Activated CD4-positive, alpha-beta T cell treated with anti-CD3 and anti-CD28 coated beads, Interleukin-2, amount 10 ng/mL, durations not matched to agents 7 days and 5 days (primary cell): ENCODE measurements around the gene GATAD2B. TPM values are rescaled to one million over a fixed set of nuclear protein-coding genes. Genes with fewer than 3 reads are reported as not detected.
"Not testable (repeated sequence)": the region's sequence is repeated elsewhere in the genome, so short reads cannot be mapped to it uniquely, and the experiment has no call there.

ENCODE experiments used
- CTCF ChIA-PET: fragments of 350-600 bp; sonication (Branson Sonifier 250); formaldehyde crosslinking; loops from one replicate; lab custom pipeline; 2021; ENCODE audit warnings: antibody characterized with exemption; lab: Charles Lee
- POLR2A ChIA-PET: fragments of 350-600 bp; sonication (Branson Sonifier 250); formaldehyde crosslinking; loops from one replicate; lab custom pipeline; 2021; ENCODE audit warnings: antibody characterized with exemption; lab: Charles Lee
- DNase-seq: peaks from one replicate; pipeline ENCODE4 v3.0.0-alpha.2; 2020
- H3K27ac Mint-ChIP-seq: one replicate; pipeline ENCODE4 v1.8.0; 2021; ENCODE audit warnings: mild to moderate bottlenecking, moderate library complexity, mixed read lengths
- H3K27me3 Mint-ChIP-seq: one replicate; pipeline ENCODE4 v1.8.0; 2021; ENCODE audit warnings: mixed read lengths
- H3K36me3 Mint-ChIP-seq: one replicate; pipeline ENCODE4 v1.8.0; 2021; ENCODE audit warnings: low read depth, mixed read lengths
- H3K4me1 Mint-ChIP-seq: one replicate; pipeline ENCODE4 v1.8.0; 2021; ENCODE audit warnings: mixed read lengths
- H3K4me3 Mint-ChIP-seq: one replicate; pipeline ENCODE4 v1.8.0; 2021; ENCODE audit warnings: mild to moderate bottlenecking, moderate library complexity, mixed read lengths
- H3K9me3 Mint-ChIP-seq: one replicate; pipeline ENCODE4 v1.8.0; 2021; ENCODE audit warnings: mixed read lengths
- total RNA-seq, 2 experiments: library from RNA; stranded (reverse); gene quantifications; one replicate each; pipeline ENCODE4 v1.2.3, GENCODE V29; 2021

Gene GATAD2B
- total RNA-seq, 2 experiments from 2014 or later, result 73.4 to 75.4 TPM

DNA sequence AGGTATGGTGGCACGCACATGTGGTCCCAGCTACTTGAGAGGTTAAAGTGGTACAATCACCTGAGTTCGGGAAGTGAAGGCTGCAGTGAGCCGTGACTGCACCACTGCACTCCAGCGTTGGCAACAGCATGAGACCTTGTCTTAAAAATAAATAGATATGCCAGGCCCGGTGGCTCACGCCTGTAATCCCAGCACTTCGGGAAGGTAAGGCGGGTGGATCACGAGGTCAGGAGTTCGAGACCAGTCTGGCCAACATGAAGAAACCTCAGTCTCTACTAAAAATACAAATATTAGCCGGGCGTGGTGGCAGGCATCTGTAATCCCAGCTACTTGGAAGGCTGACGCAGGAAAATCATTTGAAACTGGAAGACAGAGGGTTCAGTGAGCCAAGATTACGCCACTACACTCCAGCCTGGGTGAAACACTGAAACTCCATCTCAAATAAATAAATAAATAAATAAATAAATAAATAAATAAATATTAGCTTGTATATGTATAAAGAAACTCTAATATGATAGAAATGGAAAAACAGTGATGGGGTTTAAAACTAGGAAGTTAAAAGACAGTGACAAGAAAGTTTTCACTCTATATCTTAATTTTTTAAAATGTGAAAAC is 18.8 kb downstream of the GATAD2B start:
- Mint-ChIP-seq H3K4me1 (peaks cover 27% of the 10 kb centered on the region), H3K9me3 (no peaks in the 10 kb centered on the region), H3K27ac (no peak overlapping the region), H3K4me3 (no peak overlapping the region), H3K27me3 (no peaks in the 10 kb centered on the region), H3K36me3 (peaks cover 27% of the 10 kb centered on the region)
- ChIA-PET CTCF (interaction anchor here (0.5 kb wide), 1 partner anchor 138 kb away, joined by 3 read pairs; no protein-coding TSS in a partner anchor), POLR2A (no interaction called here)
- no peak for DNase-seq

DNA sequence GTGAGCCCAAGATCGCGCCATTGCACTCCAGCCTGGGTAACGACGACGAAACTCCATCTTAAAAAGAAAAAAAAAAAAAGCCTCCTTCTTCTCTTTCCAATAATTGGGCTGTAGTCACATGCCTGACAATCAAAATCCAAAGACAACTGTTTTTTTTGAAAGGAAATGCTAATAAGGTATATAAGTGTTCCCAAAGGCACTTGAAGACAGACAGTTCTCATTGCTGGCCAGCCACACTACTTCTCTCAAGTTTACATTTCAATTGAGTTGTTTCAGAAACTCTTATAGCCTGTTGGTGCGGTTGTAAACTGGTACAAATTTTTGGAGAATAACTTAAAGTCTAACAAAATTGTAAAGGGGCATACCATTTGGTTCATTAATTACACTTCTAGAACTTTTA is 23.3 kb downstream of the GATAD2B start:
- CTCF ChIA-PET, result no interaction called here
- POLR2A ChIA-PET, result no interaction called here
- no peaks in the 10 kb centered on the region for H3K9me3 Mint-ChIP-seq
- no peak for DNase-seq
- peaks cover 12% of the 10 kb centered on the region for H3K4me1 Mint-ChIP-seq
- H3K36me3 Mint-ChIP-seq, result peaks cover 18% of the 10 kb centered on the region
- H3K27me3 Mint-ChIP-seq, result no peaks in the 10 kb centered on the region
- no peak overlapping the region for H3K4me3 Mint-ChIP-seq
- H3K27ac Mint-ChIP-seq, result no peak overlapping the region

DNA sequence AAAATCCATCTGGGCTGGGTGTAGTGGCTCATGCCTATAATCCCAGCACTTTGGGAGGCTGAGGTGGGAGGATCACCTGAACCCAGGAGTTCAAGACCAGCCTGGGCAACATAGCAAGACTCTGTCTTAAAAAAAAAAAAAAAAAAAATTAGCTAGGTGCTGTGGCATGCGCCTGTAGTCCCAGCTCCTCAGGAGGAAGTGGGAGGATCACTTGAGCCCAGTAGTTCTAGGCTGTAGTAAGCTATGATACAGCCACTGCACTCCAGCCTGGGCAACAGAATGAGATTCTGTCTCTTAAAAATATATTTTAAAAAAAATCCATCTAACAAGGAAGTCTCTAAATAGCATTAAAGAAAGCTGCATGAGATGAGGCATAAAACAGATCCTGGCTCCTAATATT is 26.9 kb downstream of the GATAD2B start:
- CTCF ChIA-PET, result interaction anchor here (0.7 to 1.1 kb wide), 2 partner anchors 20 to 721 kb away, joined by 3 to 5 read pairs; no protein-coding TSS in a partner anchor

DNA sequence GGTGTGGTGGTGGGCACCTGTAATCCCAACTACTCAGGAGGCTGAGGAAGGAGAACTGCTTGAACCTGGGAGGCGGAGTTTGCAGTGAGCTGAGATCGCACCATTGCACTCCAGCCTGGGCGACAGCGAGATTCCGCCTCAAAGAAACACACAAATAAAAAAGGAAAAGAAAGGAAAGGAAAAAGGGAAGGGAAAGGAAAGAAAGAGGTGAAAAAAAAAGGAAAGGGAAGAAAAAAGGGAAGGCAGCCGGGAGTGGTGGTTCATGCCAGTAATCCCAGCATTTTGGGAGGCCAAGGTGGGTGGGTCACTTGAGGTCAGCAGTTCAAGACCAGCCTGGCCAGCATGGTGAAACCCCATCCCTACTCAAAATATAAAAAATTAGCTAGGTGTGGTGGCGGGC is 31.7 kb downstream of the GATAD2B start:
- H3K4me3 Mint-ChIP-seq, POLR2A ChIA-PET, H3K27me3 Mint-ChIP-seq, CTCF ChIA-PET, H3K9me3 Mint-ChIP-seq, DNase-seq: not testable (repeated sequence)
- Mint-ChIP-seq H3K27ac (peak overlapping the region; percentile 36), H3K36me3 (peaks cover 30% of the 10 kb centered on the region), H3K4me1 (peaks cover 31% of the 10 kb centered on the region)

More for the DNA sequence above, 26.9 kb downstream of the GATAD2B start:
- H3K4me3 Mint-ChIP-seq, H3K27me3 Mint-ChIP-seq, H3K9me3 Mint-ChIP-seq, POLR2A ChIA-PET, DNase-seq, H3K27ac Mint-ChIP-seq: not testable (repeated sequence)
- Mint-ChIP-seq H3K4me1 (peaks cover 12% of the 10 kb centered on the region), H3K36me3 (peaks cover 25% of the 10 kb centered on the region)

DNA sequence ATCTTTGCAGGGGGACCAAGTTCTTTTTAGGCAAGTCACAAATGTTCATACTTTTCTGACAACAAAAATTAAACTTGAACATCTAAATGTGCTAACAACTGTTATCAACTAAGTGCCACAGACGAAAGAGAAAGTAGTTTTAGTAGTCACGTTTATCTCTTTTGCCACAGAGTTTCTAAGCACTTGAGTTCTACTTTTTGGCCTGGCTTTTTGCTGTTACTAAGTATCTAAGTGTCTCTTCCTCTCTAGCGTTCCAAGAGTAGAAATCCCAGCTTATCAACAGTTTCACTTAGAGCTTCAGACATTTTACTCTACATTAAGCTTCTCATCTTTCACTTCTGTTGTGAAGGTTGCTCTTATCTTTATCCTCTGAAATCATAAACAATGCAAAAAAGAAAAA is 34.2 kb downstream of the GATAD2B start:
- peak overlapping the region; percentile 72 for H3K27ac Mint-ChIP-seq
- peak overlapping the region; percentile 5 for H3K4me3 Mint-ChIP-seq
- peaks cover 32% of the 10 kb centered on the region for H3K36me3 Mint-ChIP-seq
- ChIA-PET CTCF (interaction anchor here (0.5 kb wide), 1 partner anchor 25 kb away, joined by 4 read pairs; no protein-coding TSS in a partner anchor), POLR2A (no interaction called here)
- H3K9me3 Mint-ChIP-seq, result no peaks in the 10 kb centered on the region
- H3K27me3 Mint-ChIP-seq, result no peaks in the 10 kb centered on the region
- no peak for DNase-seq
- H3K4me1 Mint-ChIP-seq, result peaks cover 30% of the 10 kb centered on the region

DNA sequence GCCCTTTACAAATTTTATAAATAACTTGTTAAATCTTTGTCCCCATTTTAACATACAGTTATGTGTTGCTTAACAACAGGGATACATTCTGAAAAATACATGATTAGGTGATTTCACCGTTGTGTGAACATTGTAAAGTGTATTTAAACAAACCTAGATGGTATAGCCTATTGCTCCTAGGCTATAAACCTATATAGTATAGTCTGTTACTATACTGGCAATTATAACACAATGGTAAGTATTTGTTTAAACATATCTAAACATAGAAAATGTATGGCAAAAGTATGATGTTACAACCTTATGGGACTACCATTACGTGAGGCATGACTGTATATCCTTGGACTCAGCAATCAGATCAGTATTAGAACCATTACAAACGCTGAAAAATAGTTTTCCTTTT is 36.6 kb downstream of the GATAD2B start:
- H3K4me3 Mint-ChIP-seq, result no peak overlapping the region
- H3K4me1 Mint-ChIP-seq, result peaks cover 30% of the 10 kb centered on the region
- DNase-seq, result no peak
- no peaks in the 10 kb centered on the region for H3K27me3 Mint-ChIP-seq
- POLR2A ChIA-PET, result interaction anchor here (0.6 kb wide), 1 partner anchor 358 kb away, joined by 4 read pairs; no protein-coding TSS in a partner anchor
- CTCF ChIA-PET, result interaction anchor here (0.6 kb wide), 1 partner anchor 37 kb away, joined by 3 read pairs; the partner anchor contains the start of gene GATAD2B
- H3K9me3 Mint-ChIP-seq, result no peaks in the 10 kb centered on the region
- no peak overlapping the region for H3K27ac Mint-ChIP-seq
- peaks cover 24% of the 10 kb centered on the region for H3K36me3 Mint-ChIP-seq

DNA sequence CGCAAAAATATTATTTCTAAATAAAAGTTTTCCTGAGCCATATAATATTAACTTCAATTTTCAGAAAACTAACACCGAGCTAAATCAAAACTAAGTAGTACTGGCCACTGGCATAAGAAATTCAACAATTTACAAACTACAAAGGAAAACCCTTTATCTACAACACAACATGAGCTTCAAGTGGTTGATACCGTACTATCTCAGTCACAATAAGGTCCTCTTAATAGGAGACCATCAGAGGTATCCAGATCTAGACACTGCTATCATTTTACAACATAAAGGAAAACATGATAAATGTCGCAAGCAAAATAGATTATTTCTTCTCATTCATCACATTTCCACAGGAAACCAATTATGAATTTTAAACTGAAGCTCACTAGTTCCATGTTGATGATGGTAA is 39.5 kb downstream of the GATAD2B start:
- Mint-ChIP-seq H3K27ac (no peak overlapping the region), H3K9me3 (no peaks in the 10 kb centered on the region), H3K4me1 (peaks cover 19% of the 10 kb centered on the region), H3K27me3 (no peaks in the 10 kb centered on the region), H3K36me3 (peaks cover 15% of the 10 kb centered on the region), H3K4me3 (no peak overlapping the region)
- no peak for DNase-seq
- CTCF ChIA-PET, result interaction anchor here (0.6 to 1.3 kb wide), 5 partner anchors 9 to 107 kb away, joined by 3 to 5 read pairs (median 4); no protein-coding TSS in a partner anchor
- POLR2A ChIA-PET, result interaction anchor here (0.6 kb wide), 1 partner anchor 91 kb away, joined by 3 read pairs; no protein-coding TSS in a partner anchor

DNA sequence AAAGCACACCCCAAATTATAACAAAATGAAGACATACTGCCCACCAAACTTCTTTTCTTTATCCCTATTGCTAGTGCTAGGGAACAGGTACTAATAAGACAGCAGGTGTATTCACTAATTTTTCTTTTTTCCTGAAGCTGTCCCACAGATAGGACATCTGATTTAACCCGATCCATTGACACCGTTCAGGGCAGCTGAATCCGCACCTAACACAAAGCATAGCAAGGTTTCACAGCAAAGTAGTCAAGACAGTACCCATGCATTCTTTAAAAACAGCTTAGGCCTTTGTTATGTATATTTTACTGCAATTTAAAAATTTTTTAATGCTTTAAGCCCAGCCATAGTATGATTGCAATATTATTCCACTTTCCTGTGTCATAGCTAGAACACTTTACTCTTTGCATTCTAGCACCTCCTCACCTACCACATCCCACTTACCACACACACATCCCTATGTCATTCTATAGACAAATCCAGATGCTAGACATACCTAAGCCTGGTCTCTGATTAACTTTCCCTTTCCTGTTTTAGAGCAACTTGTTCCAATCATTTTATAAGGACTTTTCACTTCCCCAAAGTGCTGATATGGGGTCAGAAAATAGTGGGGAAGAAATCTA is 40.4 kb downstream of the GATAD2B start:
- DNase-seq, result no peak
- Mint-ChIP-seq H3K4me3 (no peak overlapping the region), H3K27me3 (no peaks in the 10 kb centered on the region), H3K4me1 (peaks cover 14% of the 10 kb centered on the region), H3K36me3 (peaks cover 10% of the 10 kb centered on the region), H3K9me3 (no peaks in the 10 kb centered on the region), H3K27ac (no peak overlapping the region)
- CTCF ChIA-PET, result no interaction called here
- POLR2A ChIA-PET, result interaction anchor here (0.6 kb wide), 1 partner anchor 45 kb away, joined by 3 read pairs; no protein-coding TSS in a partner anchor

DNA sequence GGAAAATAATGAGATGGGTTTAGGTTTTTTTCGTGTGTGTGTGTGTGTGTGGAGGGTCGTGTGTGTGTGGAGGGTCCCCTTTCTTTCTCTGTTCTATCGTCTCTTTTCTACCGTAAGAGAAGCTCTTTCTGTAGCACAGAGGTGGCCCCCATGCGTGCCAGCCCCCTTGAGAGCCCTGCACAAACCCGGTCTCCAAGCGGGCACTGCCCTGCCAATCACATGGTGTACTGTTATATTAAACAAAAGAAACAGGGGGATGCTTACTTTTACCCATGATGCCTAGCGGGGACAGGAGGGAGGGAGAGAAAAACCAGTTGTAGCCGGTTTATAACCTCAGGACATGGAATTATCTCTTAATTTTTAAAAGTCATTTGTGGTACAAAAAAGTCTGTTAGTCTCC is 41.0 kb downstream of the GATAD2B start:
- no peak overlapping the region for H3K4me3 Mint-ChIP-seq
- H3K27ac Mint-ChIP-seq, result no peak overlapping the region
- H3K4me1 Mint-ChIP-seq, result peaks cover 11% of the 10 kb centered on the region
- H3K9me3 Mint-ChIP-seq, result no peaks in the 10 kb centered on the region
- no peak for DNase-seq
- CTCF ChIA-PET, result no interaction called here
- H3K36me3 Mint-ChIP-seq, result peaks cover 7% of the 10 kb centered on the region
- H3K27me3 Mint-ChIP-seq, result no peaks in the 10 kb centered on the region
- POLR2A ChIA-PET, result interaction anchor here (0.6 kb wide), 1 partner anchor 43 kb away, joined by 3 read pairs; no protein-coding TSS in a partner anchor

DNA sequence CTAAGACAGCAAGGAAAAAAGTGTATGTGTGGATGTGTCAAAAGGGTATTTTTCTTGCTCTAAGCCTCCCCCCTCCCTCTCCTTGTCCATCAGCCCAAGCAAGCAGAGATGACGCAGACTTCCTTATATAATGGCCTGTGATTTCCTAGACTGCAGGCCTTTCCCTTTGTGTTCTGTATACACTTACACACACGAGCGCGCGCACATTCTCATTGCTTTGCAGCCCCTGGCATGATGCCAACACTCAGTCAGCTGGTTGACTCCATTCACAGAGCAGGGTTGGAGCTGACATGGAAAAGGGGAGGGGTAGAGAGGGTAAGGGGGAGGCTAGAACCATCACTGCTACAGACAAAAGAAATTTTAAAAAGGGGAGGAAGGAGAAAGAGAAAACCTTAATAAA is 41.8 kb downstream of the GATAD2B start:
- peak; percentile 13 for DNase-seq
- POLR2A ChIA-PET, result no interaction called here
- Mint-ChIP-seq H3K27me3 (no peaks in the 10 kb centered on the region), H3K36me3 (peaks cover 4% of the 10 kb centered on the region), H3K27ac (no peak overlapping the region), H3K9me3 (no peaks in the 10 kb centered on the region), H3K4me1 (peaks cover 14% of the 10 kb centered on the region), H3K4me3 (no peak overlapping the region)
- CTCF ChIA-PET, result interaction anchor here (0.9 kb wide), 1 partner anchor 15 kb away, joined by 3 read pairs; no protein-coding TSS in a partner anchor

DNA sequence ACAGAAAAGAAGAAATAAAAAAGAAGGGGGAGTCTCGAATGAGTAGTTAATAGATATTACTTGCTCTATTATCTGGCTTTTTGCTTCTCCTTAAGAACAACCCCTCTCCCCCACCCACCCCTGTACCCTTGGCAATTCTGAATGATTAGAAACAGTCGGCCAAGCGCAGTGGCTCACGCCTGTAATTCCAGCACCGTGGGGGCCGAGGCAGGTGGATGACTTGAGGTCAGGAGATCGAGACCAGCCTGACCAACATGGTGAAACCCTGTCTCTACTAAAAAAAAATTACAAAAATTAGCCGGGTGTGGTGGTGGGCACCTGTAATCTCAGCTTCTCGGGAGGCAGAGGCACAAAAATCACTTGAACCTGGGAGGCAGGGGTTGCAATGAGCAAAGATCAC is 42.7 kb downstream of the GATAD2B start:
- Mint-ChIP-seq H3K36me3 (peaks cover 6% of the 10 kb centered on the region), H3K9me3 (no peaks in the 10 kb centered on the region), H3K27me3 (no peaks in the 10 kb centered on the region), H3K4me1 (peaks cover 20% of the 10 kb centered on the region), H3K27ac (no peak overlapping the region), H3K4me3 (no peak overlapping the region)
- ChIA-PET CTCF (interaction anchor here (0.9 kb wide), 1 partner anchor 14 kb away, joined by 3 read pairs; no protein-coding TSS in a partner anchor), POLR2A (interaction anchor here (0.6 kb wide), 1 partner anchor 87 kb away, joined by 4 read pairs; no protein-coding TSS in a partner anchor)
- no peak for DNase-seq

DNA sequence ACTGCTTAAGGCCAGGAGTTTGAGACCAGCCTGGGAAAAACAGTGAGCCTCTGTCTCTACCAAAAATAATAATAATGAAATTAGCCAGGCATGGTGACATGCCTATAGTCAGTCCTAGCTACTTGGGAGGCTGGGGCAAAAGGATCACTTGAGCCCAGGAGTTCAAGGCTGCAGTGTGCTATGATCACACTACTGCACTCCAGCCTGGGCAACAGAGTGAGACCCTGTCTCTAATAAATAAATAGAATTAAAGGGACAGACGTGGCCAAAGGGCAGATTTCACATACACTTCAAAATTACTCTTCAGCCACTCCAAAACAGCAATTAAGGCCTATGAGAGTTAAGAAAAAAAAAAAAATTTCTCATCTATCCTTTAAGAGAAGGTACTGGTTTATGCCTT is 45.7 kb downstream of the GATAD2B start:
- no peak overlapping the region for H3K27ac Mint-ChIP-seq
- CTCF ChIA-PET, result interaction anchor here (0.6 to 1.8 kb wide), 2 partner anchors 11 to 400 kb away, joined by 5 read pairs; no protein-coding TSS in a partner anchor
- POLR2A ChIA-PET, result no interaction called here

DNA sequence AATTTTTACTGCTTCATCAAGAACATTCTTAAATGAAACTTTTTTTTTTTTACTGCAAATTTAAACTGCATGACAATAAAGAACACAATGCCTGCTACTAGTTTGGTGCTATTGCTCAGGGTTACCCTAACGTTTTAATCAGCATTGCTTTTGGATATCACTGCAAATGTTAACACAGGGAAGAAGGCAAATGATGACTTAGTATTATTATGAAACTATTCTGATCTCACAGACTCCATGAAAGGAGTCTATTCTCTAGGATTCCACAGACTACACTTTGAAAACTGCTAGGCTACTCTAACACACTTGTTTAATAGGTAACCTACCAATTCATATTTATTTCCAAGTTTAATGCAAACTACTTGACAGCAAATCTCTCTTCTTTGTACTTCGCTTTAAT is 49.8 kb downstream of the GATAD2B start:
- H3K27ac Mint-ChIP-seq, result no peak overlapping the region
- peaks cover 16% of the 10 kb centered on the region for H3K36me3 Mint-ChIP-seq
- POLR2A ChIA-PET, result no interaction called here
- H3K9me3 Mint-ChIP-seq, result no peaks in the 10 kb centered on the region
- CTCF ChIA-PET, result interaction anchor here (1.0 kb wide), 1 partner anchor 56 kb away, joined by 6 read pairs; no protein-coding TSS in a partner anchor
- peaks cover 17% of the 10 kb centered on the region for H3K4me1 Mint-ChIP-seq
- H3K4me3 Mint-ChIP-seq, result no peak overlapping the region
- DNase-seq, result no peak
- no peaks in the 10 kb centered on the region for H3K27me3 Mint-ChIP-seq

More for the DNA sequence above, 45.7 kb downstream of the GATAD2B start:
- Mint-ChIP-seq H3K4me3 (no peak overlapping the region), H3K9me3 (no peaks in the 10 kb centered on the region), H3K36me3 (peaks cover 9% of the 10 kb centered on the region), H3K4me1 (peaks cover 25% of the 10 kb centered on the region), H3K27me3 (no peaks in the 10 kb centered on the region)
- DNase-seq, result no peak
